GM18951 (cell line): Measurements from ENCODE around the gene TBP.
A peak's percentile ranks its signal among the peaks of the same experiment; 100 is the strongest.
"Not testable (repeated sequence)": the region's sequence is repeated elsewhere in the genome, so short reads cannot be mapped to it uniquely, and the experiment has no call there.

Experiments
- POLR2A ChIP-seq: IDR thresholded peaks from 4 replicates; pipeline ENCODE4 v1.6.1; 2011; ENCODE audit warnings: mild to moderate bottlenecking; ENCODE audit not compliant: insufficient read length, insufficient read depth; ENCODE audit errors: extremely low read depth
- in situ Hi-C: fragments of 300-500 bp; cut with MboI; formaldehyde crosslinking; loops from one replicate; pipeline ENCODE4 v1.12.0; 2022; ENCODE audit warnings: low sequenced_read_pairs, mixed read lengths, inconsistent platforms; ENCODE audit not compliant: unreplicated experiment

TBP gene

GRCh38 chr6:170554013-170554795 is at the start of gene TBP:
Gene TBP, plus strand, starts transcription at chr6:170554369. Its CDS starts 2,661 bp downstream, at chr6:170557030.
- peak; percentile 75 for TF ChIP-seq POLR2A
- in situ Hi-C loops: no loop called here

- in situ Hi-C loops: no loop called here
- TF ChIP-seq POLR2A: no peak
These were observed 49.7 kb upstream of the TBP start for GRCh38 chr6:170504479-170504878.

DNA sequence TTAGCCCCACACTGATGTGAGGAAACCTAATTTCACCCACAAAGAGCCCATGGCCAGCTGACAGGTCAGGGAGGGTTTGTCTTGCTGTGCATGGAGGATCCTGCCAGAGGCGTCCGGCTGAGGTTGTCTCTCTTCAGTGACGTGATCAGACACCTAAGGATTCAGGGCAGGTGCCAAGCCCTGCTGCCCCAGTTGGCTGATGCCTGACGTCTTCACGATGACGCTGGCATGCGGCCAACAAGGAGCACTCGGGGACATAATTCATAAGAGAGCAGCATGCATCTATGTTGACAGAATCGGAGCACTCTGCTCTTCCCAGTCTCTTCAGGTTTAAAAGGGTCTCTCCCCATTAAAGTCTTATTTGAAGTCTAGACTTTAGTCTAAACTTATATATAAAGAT is 48.9 kb upstream of the TBP start:
- TF ChIP-seq POLR2A: no peak
- in situ Hi-C loops: no loop called here

DNA sequence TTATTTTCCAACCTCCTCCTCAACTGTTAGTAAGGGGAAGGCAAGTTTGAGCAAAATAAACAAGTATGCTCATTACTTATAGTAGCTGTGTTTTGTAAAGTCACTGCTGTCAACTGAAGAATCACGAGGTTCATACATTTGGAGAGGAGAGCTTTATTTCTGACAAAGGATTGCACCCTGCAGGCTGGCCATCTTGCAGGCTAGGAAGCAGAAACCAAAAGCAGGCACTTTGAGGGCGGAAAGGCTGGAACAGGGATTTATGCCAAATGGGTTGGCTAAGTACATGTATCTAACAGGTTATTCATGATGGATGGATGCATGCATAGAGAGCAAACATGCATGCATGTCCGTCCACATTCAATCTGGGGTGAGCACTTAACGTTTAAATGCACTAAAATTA is 47.7 kb upstream of the TBP start:
- TF ChIP-seq POLR2A: no peak
- in situ Hi-C loops: no loop called here

DNA sequence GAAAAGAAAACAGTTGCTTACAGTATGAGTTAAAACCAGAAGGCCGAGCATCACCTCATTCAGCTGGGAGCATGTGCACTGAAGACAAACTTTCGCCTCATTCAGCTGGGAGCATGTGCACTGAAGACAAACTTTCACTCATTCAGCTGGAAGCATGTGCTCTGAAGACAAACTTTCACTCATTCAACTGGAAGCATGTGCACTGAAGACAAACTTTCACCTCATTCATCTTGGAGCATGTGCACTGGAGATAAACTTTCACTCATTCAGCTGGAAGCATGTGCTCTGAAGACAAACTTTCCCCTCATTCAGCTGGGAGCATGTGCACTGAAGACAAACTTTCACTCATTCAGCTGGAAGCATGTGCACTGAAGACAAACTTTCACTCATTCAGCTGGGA is 46.4 kb upstream of the TBP start:
- in situ Hi-C loops: not testable (repeated sequence)

- in situ Hi-C loops: not testable (repeated sequence)
These were observed 45.9 kb upstream of the TBP start for GRCh38 chr6:170508275-170508674.

DNA sequence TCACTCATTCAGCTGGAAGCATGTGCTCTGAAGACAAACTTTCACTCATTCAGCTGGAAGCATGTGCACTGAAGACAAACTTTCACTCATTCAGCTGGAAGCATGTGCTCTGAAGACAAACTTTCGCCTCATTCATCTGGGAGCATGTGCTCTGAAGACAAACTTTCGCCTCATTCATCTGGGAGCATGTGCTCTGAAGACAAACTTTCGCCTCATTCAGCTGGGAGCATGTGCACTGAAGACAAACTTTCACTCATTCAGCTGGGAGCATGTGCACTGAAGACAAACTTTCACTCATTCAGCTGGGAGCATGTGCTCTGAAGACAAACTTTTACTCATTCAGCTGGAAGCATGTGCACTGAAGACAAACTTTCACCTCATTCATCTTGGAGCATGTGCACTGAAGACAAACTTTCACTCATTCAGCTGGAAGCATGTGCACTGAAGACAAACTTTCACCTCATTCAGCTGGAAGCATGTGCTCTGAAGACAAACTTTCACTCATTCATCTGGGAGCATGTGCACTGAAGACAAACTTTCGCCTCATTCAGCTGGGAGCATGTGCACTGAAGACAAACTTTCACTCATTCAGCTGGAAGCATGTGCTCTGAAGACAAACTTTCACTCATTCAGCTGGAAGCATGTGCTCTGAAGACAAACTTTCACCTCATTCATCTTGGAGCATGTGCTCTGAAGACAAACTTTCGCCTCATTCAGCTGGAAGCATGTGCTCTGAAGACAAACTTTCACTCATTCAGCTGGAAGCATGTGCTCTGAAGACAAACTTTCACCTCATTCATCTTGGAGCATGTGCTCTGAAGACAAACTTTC is 45.1 kb upstream of the TBP start:
- in situ Hi-C loops: not testable (repeated sequence)

GRCh38 chr6:170509723-170510018 is 44.5 kb upstream of the TBP start:
- in situ Hi-C loops: no loop called here
- no peak for TF ChIP-seq POLR2A

DNA sequence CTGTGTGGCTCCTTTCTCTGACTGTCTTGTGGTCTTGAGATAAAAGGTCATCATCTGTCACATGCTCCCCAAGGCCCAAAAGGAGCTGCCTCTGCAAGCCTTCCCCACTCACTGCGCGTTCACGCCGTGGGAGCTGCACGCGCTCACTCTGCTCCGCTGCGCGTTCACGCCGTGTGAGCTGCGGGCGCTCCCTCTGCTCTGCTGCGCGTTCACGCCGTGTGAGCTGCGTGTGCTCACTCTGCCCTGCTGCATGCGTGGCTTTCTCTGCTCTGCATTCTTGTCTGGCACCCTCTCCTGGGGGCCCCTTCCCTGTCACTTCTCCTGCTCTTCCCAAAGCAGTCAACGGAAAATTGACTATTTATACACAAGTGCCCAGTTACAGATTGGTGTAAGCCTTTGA is 43.5 kb upstream of the TBP start:
- TF ChIP-seq POLR2A: no peak
- in situ Hi-C loops: no loop called here

DNA sequence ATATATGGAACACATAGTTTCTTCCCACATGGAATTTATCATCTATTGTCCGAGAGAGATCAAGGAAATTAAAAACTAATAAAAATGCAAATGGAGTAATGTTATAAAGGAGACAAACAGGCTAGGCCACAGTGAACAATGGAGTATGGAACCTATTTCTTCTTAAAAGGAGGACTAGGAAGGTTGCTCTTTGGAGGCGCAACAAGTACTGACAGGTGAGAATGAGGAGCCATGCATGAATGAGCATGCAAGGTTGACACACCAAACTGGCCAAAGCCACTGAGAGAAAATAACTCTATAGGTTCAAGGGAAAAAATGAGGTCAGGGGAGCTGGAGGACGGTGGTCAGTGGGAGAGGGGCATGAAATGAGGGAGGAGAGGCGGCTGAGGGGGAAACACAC is 41.9 kb upstream of the TBP start:
- in situ Hi-C loops: no loop called here

GRCh38 chr6:170514908-170515307 is 39.3 kb upstream of the TBP start:
- TF ChIP-seq POLR2A: no peak
- in situ Hi-C loops: no loop called here

More for the DNA sequence above, 41.9 kb upstream of the TBP start:
- TF ChIP-seq POLR2A: no peak

GRCh38 chr6:170516783-170517616 is 37.2 kb upstream of the TBP start:
- TF ChIP-seq POLR2A: no peak
- in situ Hi-C loops: no loop called here

- TF ChIP-seq POLR2A: no peak
- in situ Hi-C loops: no loop called here
These were observed 31.5 kb upstream of the TBP start for GRCh38 chr6:170522565-170523183.
